ENCODE measurements around the gene CAMK2D. TPM values are rescaled to one million over a fixed set of nuclear protein-coding genes. Genes with fewer than 3 reads are reported as not detected.
A peak's percentile ranks its signal among the peaks of the same experiment; 100 is the strongest.

Gene CAMK2D
- total and polyA plus RNA-seq, 5 donors: 77.2 to 177 (median 150) TPM

GRCh38 chr4:113513382-113513781, 248.2 kb downstream of the CAMK2D start:
- Histone ChIP-seq H3K27me3 (ENCODE audit: control insufficient read depth, insufficient read depth) (no peaks in the 10 kb centered on the region), H3K27ac (ENCODE audit: low read length) (no peak overlapping the region), H3K9me3 (ENCODE audit: control insufficient read depth, low read length) (no peaks in the 10 kb centered on the region), H3K4me1 (ENCODE audit: control insufficient read depth, insufficient read depth, low read length) (no peaks in the 10 kb centered on the region), H3K4me3 (ENCODE audit: low read length) (no peak overlapping the region)
- 55% methylated on average over 2 of the region's 2 CpGs for WGBS
- intact Hi-C loops (cut with DNase I): no loop called here
- DNase-seq (no peak), ATAC-seq (peak in 1 of 2 donors; percentile 40)

GRCh38 chr4:113512880-113513279, 248.7 kb downstream of the CAMK2D start:
- WGBS: 98% methylated on average over 6 of the region's 6 CpGs
- Histone ChIP-seq H3K4me3 (ENCODE audit: low read length) (no peak overlapping the region), H3K27me3 (ENCODE audit: control insufficient read depth, insufficient read depth) (no peaks in the 10 kb centered on the region), H3K9me3 (ENCODE audit: control insufficient read depth, low read length) (no peaks in the 10 kb centered on the region), H3K27ac (ENCODE audit: low read length) (no peak overlapping the region), H3K4me1 (ENCODE audit: control insufficient read depth, insufficient read depth, low read length) (no peaks in the 10 kb centered on the region)
- DNase-seq (no peak), ATAC-seq (no peak)
- intact Hi-C loops (cut with DNase I): no loop called here

- H3K4me1 ChIP-seq (ENCODE audit: control insufficient read depth, insufficient read depth, low read length): no peaks in the 10 kb centered on the region
- no peaks in the 10 kb centered on the region for H3K9me3 ChIP-seq (ENCODE audit: control insufficient read depth, low read length)
- H3K4me3 ChIP-seq (ENCODE audit: low read length): no peak overlapping the region
- intact Hi-C loops (cut with DNase I): no loop called here
- DNase-seq (no peak), ATAC-seq (peak in 1 of 2 donors; percentile 60)
- H3K27me3 ChIP-seq (ENCODE audit: control insufficient read depth, insufficient read depth): no peaks in the 10 kb centered on the region
- H3K27ac ChIP-seq (ENCODE audit: low read length): no peak overlapping the region
- WGBS: 62% methylated on average over 2 of the region's 2 CpGs
Observed at GRCh38 chr4:113511944-113512343, 249.6 kb downstream of the CAMK2D start.

- no peaks in the 10 kb centered on the region for H3K9me3 ChIP-seq (ENCODE audit: control insufficient read depth, low read length)
- H3K4me1 ChIP-seq (ENCODE audit: control insufficient read depth, insufficient read depth, low read length): no peaks in the 10 kb centered on the region
- no peak overlapping the region for H3K27ac ChIP-seq (ENCODE audit: low read length)
- ATAC-seq (no peak), DNase-seq (no peak)
- H3K27me3 ChIP-seq (ENCODE audit: control insufficient read depth, insufficient read depth): no peaks in the 10 kb centered on the region
- H3K4me3 ChIP-seq (ENCODE audit: low read length): no peak overlapping the region
- WGBS: 74% methylated on average over 1 of the region's 1 CpG
- intact Hi-C loops (cut with DNase I): no loop called here
Observed at GRCh38 chr4:113509851-113510250, 251.7 kb downstream of the CAMK2D start.

- DNase-seq (no peak), ATAC-seq (peak; percentile 35 to 52)
- no peak overlapping the region for H3K4me3 ChIP-seq (ENCODE audit: low read length)
- no peaks in the 10 kb centered on the region for H3K9me3 ChIP-seq (ENCODE audit: control insufficient read depth, low read length)
- WGBS: 64% methylated on average over 5 of the region's 5 CpGs
- H3K27ac ChIP-seq (ENCODE audit: low read length): no peak overlapping the region
- no peaks in the 10 kb centered on the region for H3K27me3 ChIP-seq (ENCODE audit: control insufficient read depth, insufficient read depth)
- no peaks in the 10 kb centered on the region for H3K4me1 ChIP-seq (ENCODE audit: control insufficient read depth, insufficient read depth, low read length)
- intact Hi-C loops (cut with DNase I): no loop called here
Observed at GRCh38 chr4:113505044-113505443, 256.5 kb downstream of the CAMK2D start.

GRCh38 chr4:113504422-113504821, 257.1 kb downstream of the CAMK2D start:
- H3K27me3 ChIP-seq (ENCODE audit: control insufficient read depth, insufficient read depth): no peaks in the 10 kb centered on the region
- no peaks in the 10 kb centered on the region for H3K9me3 ChIP-seq (ENCODE audit: control insufficient read depth, low read length)
- intact Hi-C loops (cut with DNase I): no loop called here
- DNase-seq (no peak), ATAC-seq (no peak)
- 74% methylated on average over 3 of the region's 3 CpGs for WGBS
- H3K27ac ChIP-seq (ENCODE audit: low read length): no peak overlapping the region
- no peak overlapping the region for H3K4me3 ChIP-seq (ENCODE audit: low read length)
- H3K4me1 ChIP-seq (ENCODE audit: control insufficient read depth, insufficient read depth, low read length): peaks cover 1% of the 10 kb centered on the region

GRCh38 chr4:113503691-113504090, 257.8 kb downstream of the CAMK2D start:
- H3K27ac ChIP-seq (ENCODE audit: low read length): no peak overlapping the region
- no peak for DNase-seq
- intact Hi-C loops (cut with DNase I): no loop called here
- H3K9me3 ChIP-seq (ENCODE audit: control insufficient read depth, low read length): no peaks in the 10 kb centered on the region
- H3K4me3 ChIP-seq (ENCODE audit: low read length): no peak overlapping the region
- peaks cover 1% of the 10 kb centered on the region for H3K4me1 ChIP-seq (ENCODE audit: control insufficient read depth, insufficient read depth, low read length)
- no peak for ATAC-seq
- no peaks in the 10 kb centered on the region for H3K27me3 ChIP-seq (ENCODE audit: control insufficient read depth, insufficient read depth)

- no peaks in the 10 kb centered on the region for H3K9me3 ChIP-seq (ENCODE audit: control insufficient read depth, low read length)
- H3K4me3 ChIP-seq (ENCODE audit: low read length): no peak overlapping the region
- H3K27me3 ChIP-seq (ENCODE audit: control insufficient read depth, insufficient read depth): no peaks in the 10 kb centered on the region
- H3K4me1 ChIP-seq (ENCODE audit: control insufficient read depth, insufficient read depth, low read length): peaks cover 1% of the 10 kb centered on the region
- H3K27ac ChIP-seq (ENCODE audit: low read length): peak overlapping the region; percentile 12
- WGBS: 74% methylated on average over 3 of the region's 3 CpGs
- intact Hi-C loops (cut with DNase I): no loop called here
- ATAC-seq: peak; percentile 56 to 63
- no peak for DNase-seq
Observed at GRCh38 chr4:113502906-113503305, 258.6 kb downstream of the CAMK2D start.

- DNase-seq: no peak
- no peak overlapping the region for H3K4me3 ChIP-seq (ENCODE audit: low read length)
- intact Hi-C loops (cut with DNase I): no loop called here
- WGBS: 89% methylated on average over 1 of the region's 1 CpG
- ATAC-seq: no peak
- peaks cover 1% of the 10 kb centered on the region for H3K4me1 ChIP-seq (ENCODE audit: control insufficient read depth, insufficient read depth, low read length)
- H3K27ac ChIP-seq (ENCODE audit: low read length): no peak overlapping the region
- H3K9me3 ChIP-seq (ENCODE audit: control insufficient read depth, low read length): no peaks in the 10 kb centered on the region
- no peaks in the 10 kb centered on the region for H3K27me3 ChIP-seq (ENCODE audit: control insufficient read depth, insufficient read depth)
Observed at GRCh38 chr4:113502476-113502875, 259.1 kb downstream of the CAMK2D start.

- Histone ChIP-seq H3K27me3 (ENCODE audit: control insufficient read depth, insufficient read depth) (no peaks in the 10 kb centered on the region), H3K4me3 (ENCODE audit: low read length) (no peak overlapping the region), H3K27ac (ENCODE audit: low read length) (no peak overlapping the region), H3K9me3 (ENCODE audit: control insufficient read depth, low read length) (no peaks in the 10 kb centered on the region), H3K4me1 (ENCODE audit: control insufficient read depth, insufficient read depth, low read length) (peaks cover 1% of the 10 kb centered on the region)
- no peak for ATAC-seq
- 95% methylated on average over 4 of the region's 4 CpGs for WGBS
- intact Hi-C loops (cut with DNase I): no loop called here
- no peak for DNase-seq
Observed at GRCh38 chr4:113500424-113500823, 261.1 kb downstream of the CAMK2D start.

- 95% methylated on average over 1 of the region's 1 CpG for WGBS
- ATAC-seq: no peak
- Histone ChIP-seq H3K4me1 (ENCODE audit: control insufficient read depth, insufficient read depth, low read length) (peaks cover 1% of the 10 kb centered on the region), H3K9me3 (ENCODE audit: control insufficient read depth, low read length) (no peaks in the 10 kb centered on the region), H3K4me3 (ENCODE audit: low read length) (no peak overlapping the region), H3K27ac (ENCODE audit: low read length) (no peak overlapping the region), H3K27me3 (ENCODE audit: control insufficient read depth, insufficient read depth) (no peaks in the 10 kb centered on the region)
- intact Hi-C loops (cut with DNase I): no loop called here
- DNase-seq: no peak
Observed at GRCh38 chr4:113499696-113500095, 261.8 kb downstream of the CAMK2D start.

- WGBS: 83% methylated on average over 1 of the region's 1 CpG
- DNase-seq (no peak), ATAC-seq (peak in 1 of 2 donors; percentile 36)
- intact Hi-C loops (cut with DNase I): no loop called here
- Histone ChIP-seq H3K9me3 (ENCODE audit: control insufficient read depth, low read length) (no peaks in the 10 kb centered on the region), H3K27ac (ENCODE audit: low read length) (no peak overlapping the region), H3K4me3 (ENCODE audit: low read length) (no peak overlapping the region), H3K4me1 (ENCODE audit: control insufficient read depth, insufficient read depth, low read length) (peaks cover 1% of the 10 kb centered on the region), H3K27me3 (ENCODE audit: control insufficient read depth, insufficient read depth) (no peaks in the 10 kb centered on the region)
Observed at GRCh38 chr4:113499166-113499565, 262.4 kb downstream of the CAMK2D start.
